HUDEP-2 (cell line): Measurements from ENCODE around the gene CREBBP.

Experiments used
- DNase-seq, 76 experiments: peaks; one replicate each; lab custom pipeline; 2025; ENCODE audit not compliant: unreplicated experiment in 76 of 76; lab: John Stamatoyannopoulos, UW

CREBBP gene

DNA sequence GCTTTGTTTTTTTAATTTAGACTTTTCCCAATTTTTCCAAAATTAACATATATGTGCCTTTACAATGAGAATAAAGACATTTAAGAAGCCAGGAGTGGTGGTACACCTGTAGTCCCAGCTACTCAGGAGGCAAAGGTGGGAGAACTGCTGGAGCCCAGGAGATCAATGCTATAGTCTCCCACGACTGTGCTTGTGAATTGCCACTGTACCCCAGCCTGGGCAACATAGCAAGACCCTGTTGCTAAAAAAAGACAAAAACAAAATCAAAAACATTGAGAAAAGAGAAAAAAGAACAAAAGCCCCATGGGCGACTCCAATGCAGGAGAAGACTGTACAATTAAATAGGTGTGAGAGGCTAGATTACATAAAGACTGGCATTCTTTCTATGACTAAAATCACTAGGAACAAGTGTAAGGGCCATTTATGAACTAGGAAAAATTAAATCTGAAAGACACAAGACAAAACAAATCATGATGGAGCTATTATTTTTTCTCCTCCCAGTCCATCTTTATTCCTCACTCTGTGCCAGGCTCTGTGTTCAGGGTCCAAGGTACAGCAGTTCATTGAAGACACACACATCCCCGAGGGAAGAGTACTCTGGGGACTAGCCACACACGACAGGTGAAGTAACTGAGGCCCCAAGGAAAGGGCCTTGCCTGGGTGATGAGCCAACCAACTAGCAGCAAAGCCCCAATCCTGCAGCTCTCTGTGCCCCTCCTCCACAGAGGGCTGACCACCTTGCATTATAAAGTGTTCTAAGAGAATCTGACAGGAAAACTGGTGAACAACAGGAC lies 79.8 kb downstream of the CREBBP start:
- DNase-seq, result no peak

DNA sequence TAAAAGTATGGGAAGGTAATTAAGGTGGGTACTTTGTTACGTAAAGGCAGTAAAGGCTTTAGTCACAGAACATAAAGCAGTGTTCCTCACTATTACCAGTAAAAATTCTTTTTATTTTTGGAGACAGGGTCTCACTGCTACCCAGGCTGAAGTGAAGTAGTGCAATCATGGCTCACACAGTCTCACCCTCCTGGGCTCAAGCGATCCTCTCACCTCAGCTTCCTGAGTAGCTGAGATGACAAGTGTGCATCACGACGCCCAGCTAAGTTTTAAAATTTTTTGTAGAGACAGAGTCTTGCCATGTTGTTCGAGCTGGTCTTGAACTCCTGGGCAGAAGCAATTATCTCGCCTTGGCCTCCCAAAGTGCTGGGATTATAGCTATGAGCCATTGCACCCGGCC lies 80.5 kb downstream of the CREBBP start:
- no peak for DNase-seq

GRCh38 chr16:3799354-3799753 lies 81.2 kb downstream of the CREBBP start:
- DNase-seq, result no peak

GRCh38 chr16:3798838-3799237 lies 81.7 kb downstream of the CREBBP start:
- no peak for DNase-seq

DNA sequence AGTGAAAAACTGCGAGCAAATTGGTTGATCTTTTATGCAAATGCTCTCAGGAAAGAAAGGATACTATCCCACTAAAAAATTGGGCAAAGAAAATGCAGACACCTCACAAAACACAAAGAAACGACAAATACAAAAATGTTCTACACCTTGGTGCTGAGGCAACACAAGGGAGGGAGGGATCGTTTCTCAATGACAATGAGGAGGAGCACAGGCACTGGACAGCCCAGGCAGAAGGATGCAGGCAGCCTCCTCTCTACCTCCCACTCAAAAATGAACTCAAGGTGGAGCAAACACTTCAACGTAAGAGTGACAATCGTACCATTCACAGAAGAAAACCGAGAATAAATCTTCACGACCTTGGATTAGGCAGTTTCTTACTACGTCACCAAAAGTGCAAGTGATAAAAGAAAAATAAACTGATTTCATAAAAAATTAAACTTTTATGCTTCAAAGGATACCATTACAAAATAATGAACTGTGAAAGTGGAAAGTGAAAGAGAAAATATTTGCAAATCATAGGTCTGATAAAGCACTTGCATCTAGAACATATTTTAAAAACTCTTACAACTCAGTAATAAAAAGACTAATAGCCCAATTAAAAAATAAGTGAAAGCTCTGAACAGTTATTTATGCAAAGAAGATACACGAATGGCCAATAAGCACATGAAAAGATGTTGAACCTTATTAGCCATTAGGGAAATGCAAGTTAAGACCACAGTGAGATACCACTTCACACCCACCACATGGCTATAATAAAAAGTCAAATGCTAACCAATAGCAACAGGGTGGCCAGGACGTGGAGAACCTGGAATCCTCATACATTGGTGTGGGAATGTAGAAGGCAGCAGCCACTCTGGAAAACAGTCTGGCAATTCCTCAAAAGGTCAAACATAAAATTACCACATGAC lies 82.4 kb downstream of the CREBBP start:
- DNase-seq, result no peak

DNA sequence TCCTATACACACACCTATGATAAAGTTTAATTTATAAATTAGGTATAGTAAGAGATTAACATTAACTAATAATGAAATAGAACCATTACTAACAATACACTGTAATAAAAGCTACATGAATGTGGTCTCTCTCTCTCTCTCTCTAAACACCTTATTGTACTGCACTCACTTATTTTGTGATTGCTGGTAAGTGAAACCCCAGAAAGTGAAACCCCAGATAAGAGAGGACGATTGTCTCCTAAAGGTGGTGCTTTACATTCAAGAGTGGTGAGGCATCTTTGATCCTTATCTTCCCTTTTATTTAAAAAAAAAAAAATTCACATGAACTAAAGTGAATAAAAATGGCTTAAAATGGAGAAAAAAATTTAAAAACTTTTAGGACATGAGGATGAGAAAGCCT lies 83.0 kb downstream of the CREBBP start:
- no peak for DNase-seq

- no peak for DNase-seq
Measured at GRCh38 chr16:3793161-3793576, 87.3 kb downstream of the CREBBP start.

DNA sequence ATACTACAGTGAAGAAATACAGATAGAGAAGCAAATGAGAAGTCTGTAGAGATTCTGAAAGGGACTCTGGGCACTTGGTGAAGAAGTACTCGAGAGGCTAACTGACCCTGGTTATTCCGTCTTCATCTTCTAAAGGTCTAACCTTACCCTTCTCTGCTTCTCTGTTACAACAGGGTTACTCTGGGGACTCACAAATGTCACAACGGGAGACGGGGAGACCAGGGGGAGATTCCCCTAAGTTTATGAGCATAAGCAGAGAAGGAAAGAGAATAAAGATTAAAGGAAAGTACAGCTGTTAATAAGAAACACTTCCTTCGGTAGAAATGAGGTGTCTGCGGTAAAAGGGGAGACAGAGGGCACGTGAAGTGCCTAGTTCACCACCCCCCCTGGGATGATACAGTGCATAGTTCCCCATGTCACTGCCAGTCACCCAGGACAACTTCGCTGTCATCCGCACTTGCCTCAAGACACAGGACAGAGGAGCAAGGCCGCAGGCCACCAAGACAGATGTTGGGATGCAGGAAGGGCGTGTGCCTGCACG lies 88.0 kb downstream of the CREBBP start:
- no peak for DNase-seq

DNA sequence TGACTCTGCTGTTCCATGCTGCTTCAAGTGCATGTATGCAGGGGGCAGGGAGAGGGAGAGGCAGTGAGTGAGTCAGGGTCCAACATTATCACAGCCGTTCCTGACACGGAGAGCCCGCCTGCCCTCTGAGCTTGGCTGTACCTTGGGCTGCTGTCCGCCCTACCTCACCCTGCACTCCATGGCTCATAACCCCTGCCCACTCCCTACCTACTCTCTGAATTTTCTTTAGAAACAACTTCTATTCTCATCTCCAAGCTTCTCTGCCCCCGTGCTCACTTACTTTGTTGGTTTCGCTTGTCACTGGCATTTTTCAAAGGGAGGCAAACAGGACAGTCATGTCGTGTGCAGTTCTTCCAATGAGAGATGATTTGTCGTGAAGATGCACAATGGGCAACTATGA lies 88.8 kb downstream of the CREBBP start:
- DNase-seq, result no peak

DNA sequence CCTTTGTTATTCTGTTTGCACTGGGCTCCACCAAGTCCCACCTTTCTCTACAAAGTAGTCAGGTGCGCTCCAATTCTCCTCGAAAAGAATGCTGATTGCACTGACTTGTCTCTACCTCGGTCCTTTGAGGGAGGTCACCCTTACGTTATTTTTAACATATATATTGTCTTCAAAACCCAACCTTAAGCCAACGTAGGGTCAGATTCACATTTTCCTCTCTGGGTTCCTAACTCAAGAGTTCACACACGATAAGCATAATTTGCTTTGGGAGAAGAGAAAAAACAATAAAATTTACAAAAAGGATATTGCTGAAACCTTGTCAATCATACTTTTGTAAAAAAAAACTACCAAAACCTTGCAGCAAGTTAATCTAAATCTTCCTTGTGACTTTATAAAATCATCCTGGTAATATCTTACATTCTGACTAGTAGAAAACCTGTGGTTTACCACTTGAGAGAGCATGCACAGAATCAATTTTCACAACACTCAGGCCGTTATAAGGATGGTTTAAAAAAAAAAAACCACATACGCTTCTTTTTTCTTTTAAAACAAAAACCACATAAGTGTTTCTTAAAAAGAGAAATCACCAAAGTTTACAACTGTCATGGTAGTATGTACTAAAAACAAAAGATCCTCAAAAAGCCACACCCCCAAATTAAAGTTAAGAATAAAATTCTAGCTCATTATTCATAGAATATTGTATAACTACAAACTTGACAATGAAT lies 91.0 kb downstream of the CREBBP start:
- no peak for DNase-seq

DNA sequence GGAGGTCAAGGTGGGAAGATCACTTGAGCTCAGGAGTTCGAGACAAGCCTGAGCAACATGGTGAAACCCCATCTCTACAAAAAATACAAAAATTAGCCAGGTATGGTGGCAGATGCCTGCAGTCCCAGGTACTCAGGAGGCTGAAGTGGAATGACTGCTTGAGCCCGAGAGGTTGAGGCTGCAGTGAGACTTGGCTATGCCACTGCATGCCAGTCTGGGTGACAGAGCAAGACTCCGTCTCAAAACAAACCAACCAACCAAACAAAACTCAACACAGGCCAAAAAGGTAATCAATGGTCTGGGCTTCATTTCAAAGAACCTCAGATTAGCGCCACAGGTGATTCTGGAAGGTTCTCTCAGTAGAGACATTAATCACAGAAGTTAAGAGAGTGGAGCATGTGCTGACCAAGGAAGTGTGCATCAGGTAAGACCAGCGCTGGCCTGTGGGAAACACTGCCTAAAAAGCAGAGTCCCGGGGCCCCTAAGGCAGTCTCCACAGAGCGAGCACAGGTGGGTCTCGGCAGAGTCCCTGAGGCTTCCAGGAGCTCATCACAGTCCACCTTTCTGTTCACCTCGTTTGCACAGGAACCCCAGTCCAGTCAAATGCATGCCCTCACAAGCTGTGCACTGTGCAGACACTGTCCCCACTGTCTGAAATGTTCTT lies 91.7 kb downstream of the CREBBP start:
- no peak for DNase-seq

DNA sequence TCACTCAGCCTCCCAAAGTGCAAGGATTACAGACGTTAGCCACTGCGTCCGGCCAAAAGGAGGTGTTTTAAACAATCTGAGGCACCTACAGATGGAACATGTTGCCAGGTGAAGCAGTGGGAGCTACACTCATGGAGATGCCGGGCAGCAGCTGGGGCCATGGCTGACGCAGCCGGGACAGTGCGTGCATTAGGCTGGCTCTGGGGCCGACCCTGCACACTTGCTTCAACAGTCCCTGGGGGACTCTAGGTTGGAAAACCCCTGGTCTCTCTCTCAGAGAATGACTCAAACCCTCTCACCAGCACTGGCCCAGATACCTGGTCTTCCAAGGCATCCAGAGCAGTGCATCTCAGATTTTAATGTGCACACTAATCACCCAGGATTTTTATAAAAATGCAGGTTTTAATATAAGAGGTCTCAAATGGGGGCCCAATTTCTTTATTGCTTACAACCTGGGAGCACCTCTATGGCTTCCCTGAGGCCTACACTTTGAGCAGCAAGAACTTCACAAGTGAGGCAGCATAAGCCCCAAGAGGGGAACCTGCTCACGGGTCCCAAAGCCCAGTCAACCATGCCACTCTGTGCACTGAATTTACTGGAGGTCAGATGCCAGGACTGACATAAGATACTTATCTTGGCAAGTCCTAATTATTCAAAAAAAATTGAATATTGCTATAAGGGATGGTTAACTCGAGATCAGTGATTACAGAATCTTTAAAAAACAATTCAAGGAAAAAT lies 92.4 kb downstream of the CREBBP start:
- no peak for DNase-seq

- DNase-seq, result no peak
Measured at GRCh38 chr16:3785413-3785812, 95.1 kb downstream of the CREBBP start.

- no peak for DNase-seq
Measured at GRCh38 chr16:3783516-3783915, 97.0 kb downstream of the CREBBP start.

DNA sequence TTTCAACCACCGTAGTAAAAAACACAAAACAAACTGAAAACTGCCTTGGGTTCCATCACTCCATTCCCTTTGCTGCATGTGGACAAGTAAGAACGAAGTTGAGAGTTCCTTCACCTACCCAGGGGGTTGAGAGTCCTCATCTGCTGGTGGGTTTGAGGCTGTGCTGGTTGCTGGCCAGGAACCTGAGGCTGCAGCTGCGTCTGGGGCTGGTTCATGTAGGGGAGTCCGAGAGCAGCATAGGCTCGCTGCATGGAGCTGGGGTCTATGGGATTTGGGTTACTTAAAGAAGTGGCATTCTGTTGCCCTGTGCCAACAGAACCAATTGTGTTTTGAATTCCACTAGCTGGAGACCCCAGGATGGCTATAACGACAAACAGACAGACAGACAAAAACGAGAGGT lies 97.9 kb downstream of the CREBBP start:
- DNase-seq, result no peak

DNA sequence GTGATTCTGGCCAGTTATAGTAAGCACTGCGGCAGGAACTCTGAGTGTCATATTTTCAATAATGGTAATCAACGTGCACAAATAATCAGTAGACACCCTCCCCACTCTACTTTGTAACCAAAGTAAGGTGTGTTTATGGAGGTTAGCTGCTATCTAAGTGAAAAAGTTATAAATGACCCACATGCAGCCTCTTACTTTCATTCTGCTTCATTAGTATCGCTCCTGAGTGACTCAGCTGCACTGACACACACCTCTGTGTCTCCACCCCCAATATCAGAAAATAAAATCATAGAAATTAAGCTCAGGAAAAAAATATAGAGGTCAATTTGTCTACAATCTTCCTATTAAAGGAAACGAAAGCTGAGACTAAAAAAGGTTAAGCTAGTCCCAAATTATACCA lies 99.1 kb downstream of the CREBBP start:
- no peak for DNase-seq

DNA sequence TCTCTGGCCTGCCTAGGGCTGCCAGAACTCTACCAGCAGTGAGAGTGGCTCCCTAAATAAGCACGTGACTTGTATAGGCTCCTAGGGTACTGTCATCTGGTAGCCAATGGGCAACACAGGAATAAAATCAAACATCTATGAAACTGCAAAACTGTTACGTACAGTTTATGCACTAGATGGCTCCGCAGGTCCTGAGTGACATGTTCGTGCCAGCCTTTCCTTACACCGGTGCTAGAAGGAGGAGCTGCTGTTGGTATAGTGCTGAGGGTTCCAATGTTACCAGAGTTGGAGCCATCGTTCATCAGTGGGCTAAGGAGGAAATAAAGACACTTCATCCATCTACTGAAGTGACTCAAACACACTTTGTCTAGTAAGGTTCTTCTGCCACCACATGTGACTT lies 99.9 kb downstream of the CREBBP start:
- peak in 44 of 76 experiments; percentile 3 to 59 (median 22) for DNase-seq

GRCh38 chr16:3776316-3776715 lies 104.2 kb downstream of the CREBBP start:
- DNase-seq, result no peak

GRCh38 chr16:3774819-3775218 lies 105.7 kb downstream of the CREBBP start:
- DNase-seq, result no peak
